Trophoblast cell (in vitro differentiated cells and primary cell): ENCODE measurements around the gene TNFRSF17.

ENCODE experiments used
- DNase-seq, 2 donors: peaks; one replicate each; pipeline ENCODE4 v3.0.0-alpha.2; 2016
- H2AFZ ChIP-seq: 2 replicates; pipeline ENCODE4 v1.6.1; 2013; ENCODE audit warnings: low read length, moderate library complexity, mild to moderate bottlenecking; ENCODE audit not compliant: insufficient read depth, poor library complexity
- H2AK5ac ChIP-seq: 2 replicates; pipeline ENCODE4 v1.6.1; 2013; ENCODE audit warnings: mild to moderate bottlenecking, low read length
- H2BK120ac ChIP-seq: 2 replicates; pipeline ENCODE4 v1.6.1; 2013; ENCODE audit warnings: low read length, mild to moderate bottlenecking, moderate library complexity; ENCODE audit not compliant: insufficient read depth, poor library complexity
- H2BK12ac ChIP-seq: 2 replicates; pipeline ENCODE4 v1.6.1; 2013; ENCODE audit warnings: mild to moderate bottlenecking, low read length, moderate library complexity
- H2BK5ac ChIP-seq: 2 replicates; pipeline ENCODE4 v1.6.1; 2013; ENCODE audit warnings: low read length, low read depth, moderate library complexity, mild to moderate bottlenecking; ENCODE audit not compliant: poor library complexity
- H3K14ac ChIP-seq: 2 replicates; pipeline ENCODE4 v1.6.1; 2013; ENCODE audit warnings: mild to moderate bottlenecking, low read length
- H3K18ac ChIP-seq: 2 replicates; pipeline ENCODE4 v1.6.1; 2013; ENCODE audit warnings: mild to moderate bottlenecking, low read length
- H3K23ac ChIP-seq: 2 replicates; pipeline ENCODE4 v1.6.1; 2013; ENCODE audit warnings: low read length
- H3K27ac ChIP-seq: 2 replicates; pipeline ENCODE4 v1.5.1; 2013; ENCODE audit warnings: low read depth, mild to moderate bottlenecking, inconsistent platforms, low read length, moderate library complexity
- H3K27me3 ChIP-seq: 2 replicates; pipeline ENCODE4 v1.6.1; 2013; ENCODE audit warnings: inconsistent platforms, mild to moderate bottlenecking, low read length, moderate library complexity; ENCODE audit not compliant: insufficient read depth
- H3K36me3 ChIP-seq, 2 experiments: 1 replicate in 1 of 2; 2 replicates in 1 of 2; pipeline ENCODE4 v1.6.1; 2013; ENCODE audit warnings: low read length in 2 of 2, mild to moderate bottlenecking in 2 of 2, moderate library complexity in 1 of 2; ENCODE audit not compliant: insufficient read depth in 2 of 2, control insufficient read depth in 1 of 2
- H3K4ac ChIP-seq: 2 replicates; pipeline ENCODE4 v1.6.1; 2013; ENCODE audit warnings: low read depth, mild to moderate bottlenecking, low read length, moderate library complexity
- H3K4me1 ChIP-seq, 2 experiments: 1 replicate in 1 of 2; 2 replicates in 1 of 2; pipeline ENCODE4 v1.6.1; 2013; ENCODE audit warnings: low read length in 2 of 2, mild to moderate bottlenecking in 2 of 2, moderate library complexity in 1 of 2; ENCODE audit not compliant: insufficient read depth in 2 of 2, control insufficient read depth in 1 of 2
- H3K4me2 ChIP-seq: 2 replicates; pipeline ENCODE4 v1.6.1; 2013; ENCODE audit warnings: inconsistent platforms, mild to moderate bottlenecking, low read length, moderate library complexity
- H3K4me3 ChIP-seq: 2 replicates; pipeline ENCODE4 v1.5.1; 2013; ENCODE audit warnings: mild to moderate bottlenecking, low read depth, low read length, inconsistent platforms
- H3K79me1 ChIP-seq: one replicate; pipeline ENCODE4 v1.6.1; 2013; ENCODE audit warnings: low read length
- H3K79me2 ChIP-seq: 2 replicates; pipeline ENCODE4 v1.6.1; 2013; ENCODE audit warnings: low read length, mild to moderate bottlenecking; ENCODE audit not compliant: control insufficient read depth, insufficient read depth, poor library complexity
- H3K9ac ChIP-seq: 2 replicates; pipeline ENCODE4 v1.6.1; 2013; ENCODE audit warnings: mild to moderate bottlenecking, low read length
- H3K9me3 ChIP-seq: 2 replicates; pipeline ENCODE4 v1.6.1; 2013; ENCODE audit warnings: low read depth, mild to moderate bottlenecking, control low read depth, inconsistent platforms, low read length; ENCODE audit not compliant: insufficient read depth
- H4K12ac ChIP-seq: 2 replicates; pipeline ENCODE4 v1.6.1; 2013; ENCODE audit warnings: low read depth, mild to moderate bottlenecking, low read length, moderate library complexity
- H4K8ac ChIP-seq: 2 replicates; pipeline ENCODE4 v1.6.1; 2013; ENCODE audit warnings: low read depth, mild to moderate bottlenecking, low read length, moderate library complexity
- H4K91ac ChIP-seq: one replicate; pipeline ENCODE4 v1.6.1; 2013; ENCODE audit warnings: low read depth, mild to moderate bottlenecking, low read length, moderate library complexity
- WGBS: extraction: QIAGEN DNeasy Blood & Tissue Kit; methylation state at CpG from one replicate; pipeline ENCODE4 v1.1.7; 2013; ENCODE audit warnings: missing lambda C conversion rate; ENCODE audit not compliant: insufficient read length, insufficient coverage; ENCODE audit errors: extremely low coverage; 5-methylcytosine and 5-hydroxymethylcytosine counted together

The TNFRSF17 gene

DNA sequence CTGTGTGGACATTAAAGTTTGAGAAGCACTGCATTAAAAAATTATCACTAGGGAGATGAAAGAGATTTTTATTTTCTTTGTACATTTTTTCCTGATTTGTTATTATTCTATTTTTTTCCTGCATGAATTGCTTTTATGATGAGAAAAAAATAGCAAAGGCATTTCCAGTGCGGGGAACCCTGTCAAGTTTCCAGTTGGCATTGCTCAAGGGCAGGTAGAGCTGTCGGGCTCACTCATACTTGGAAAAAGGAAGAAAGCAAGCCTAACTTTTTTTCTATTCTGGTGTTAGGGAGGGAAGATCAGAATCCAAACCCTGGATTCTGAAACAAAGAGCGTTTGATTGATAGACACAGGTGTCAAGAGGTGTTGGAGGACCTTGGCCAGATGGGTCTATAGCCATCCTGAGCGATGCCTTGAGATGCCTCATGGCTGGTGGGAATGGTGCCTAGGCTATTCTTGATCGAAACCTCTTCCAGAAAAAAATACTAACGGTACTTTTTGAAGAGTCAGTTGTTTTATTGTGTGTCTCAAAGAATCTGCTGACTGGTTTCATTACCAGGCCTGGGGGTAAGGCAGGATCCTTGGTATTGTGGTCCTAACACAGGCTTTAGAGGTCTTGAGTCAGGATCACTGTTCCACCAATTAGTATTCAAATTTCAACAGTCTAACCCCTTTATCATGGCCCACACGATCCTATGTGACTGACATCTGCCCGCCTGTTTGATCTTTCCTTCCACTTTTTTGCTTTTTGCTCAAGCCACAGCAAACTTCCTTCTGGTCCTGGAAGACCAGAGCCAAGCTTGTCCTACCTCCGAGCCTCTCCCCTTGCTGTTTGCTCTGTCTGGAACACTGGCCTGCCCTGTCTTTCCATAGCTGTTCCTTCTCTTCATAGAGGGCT, 31.7 kb downstream of the TNFRSF17 start:
- Histone ChIP-seq H3K4ac (no peak overlapping the region), H2BK5ac (no peak overlapping the region), H2BK120ac (no peak overlapping the region), H2AK5ac (no peak overlapping the region), H3K79me1 (no peaks in the 10 kb centered on the region), H3K27me3 (no peaks in the 10 kb centered on the region), H3K4me2 (no peak overlapping the region), H4K12ac (no peak overlapping the region), H3K79me2 (no peaks in the 10 kb centered on the region), H4K8ac (no peak overlapping the region), H2AFZ (no peak overlapping the region), H3K18ac (no peak overlapping the region), H2BK12ac (no peak overlapping the region), H3K36me3 (no peaks in the 10 kb centered on the region), H3K14ac (no peak overlapping the region), H3K9ac (no peak overlapping the region), H3K23ac (no peak overlapping the region), H3K4me3 (no peak overlapping the region), H3K27ac (no peak overlapping the region), H3K4me1 (peaks cover 2 to 6% of the 10 kb centered on the region in 2 experiments), H3K9me3 (no peaks in the 10 kb centered on the region), H4K91ac (no peak overlapping the region)
- DNase-seq: no peak
- no CpG with 5 or more reads among the region's 9 CpGs for WGBS

DNA sequence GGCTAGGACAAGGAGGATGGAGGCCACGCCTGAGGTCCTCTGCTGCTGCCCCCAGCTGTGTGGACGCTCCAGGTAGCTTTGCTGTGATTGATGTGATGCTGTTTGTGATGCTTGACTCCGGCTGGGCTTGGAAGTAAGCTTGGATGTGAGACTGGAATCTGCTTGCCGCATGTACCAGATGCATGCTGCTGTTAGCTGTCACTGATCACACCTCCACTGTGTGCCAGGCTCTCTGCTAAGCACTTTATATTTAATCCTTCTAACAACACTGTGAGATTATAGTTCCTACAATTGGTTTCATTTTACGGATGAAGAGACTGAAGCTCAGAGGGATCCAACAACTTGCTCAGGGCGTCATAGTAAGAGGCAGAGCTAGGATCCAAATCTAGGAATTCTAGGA, 35.0 kb downstream of the TNFRSF17 start:
- H2BK120ac ChIP-seq: no peak overlapping the region
- H3K27ac ChIP-seq: no peak overlapping the region
- no peak overlapping the region for H4K8ac ChIP-seq
- H2AFZ ChIP-seq: no peak overlapping the region
- no peak overlapping the region for H2BK5ac ChIP-seq
- H3K14ac ChIP-seq: no peak overlapping the region
- DNase-seq: no peak
- no peak overlapping the region for H3K4me3 ChIP-seq
- peaks cover 0 to 2% of the 10 kb centered on the region in 2 experiments for H3K4me1 ChIP-seq
- no peaks in the 10 kb centered on the region for H3K9me3 ChIP-seq
- no peaks in the 10 kb centered on the region for H3K79me2 ChIP-seq
- H3K18ac ChIP-seq: no peak overlapping the region
- no peak overlapping the region for H3K23ac ChIP-seq
- H3K4me2 ChIP-seq: no peak overlapping the region
- H3K27me3 ChIP-seq: no peaks in the 10 kb centered on the region
- WGBS: no CpG with 5 or more reads among the region's 6 CpGs
- no peaks in the 10 kb centered on the region for H3K36me3 ChIP-seq
- H3K79me1 ChIP-seq: no peaks in the 10 kb centered on the region
- no peak overlapping the region for H4K91ac ChIP-seq
- no peak overlapping the region for H2AK5ac ChIP-seq
- H4K12ac ChIP-seq: no peak overlapping the region
- no peak overlapping the region for H3K9ac ChIP-seq
- no peak overlapping the region for H2BK12ac ChIP-seq
- no peak overlapping the region for H3K4ac ChIP-seq

DNA sequence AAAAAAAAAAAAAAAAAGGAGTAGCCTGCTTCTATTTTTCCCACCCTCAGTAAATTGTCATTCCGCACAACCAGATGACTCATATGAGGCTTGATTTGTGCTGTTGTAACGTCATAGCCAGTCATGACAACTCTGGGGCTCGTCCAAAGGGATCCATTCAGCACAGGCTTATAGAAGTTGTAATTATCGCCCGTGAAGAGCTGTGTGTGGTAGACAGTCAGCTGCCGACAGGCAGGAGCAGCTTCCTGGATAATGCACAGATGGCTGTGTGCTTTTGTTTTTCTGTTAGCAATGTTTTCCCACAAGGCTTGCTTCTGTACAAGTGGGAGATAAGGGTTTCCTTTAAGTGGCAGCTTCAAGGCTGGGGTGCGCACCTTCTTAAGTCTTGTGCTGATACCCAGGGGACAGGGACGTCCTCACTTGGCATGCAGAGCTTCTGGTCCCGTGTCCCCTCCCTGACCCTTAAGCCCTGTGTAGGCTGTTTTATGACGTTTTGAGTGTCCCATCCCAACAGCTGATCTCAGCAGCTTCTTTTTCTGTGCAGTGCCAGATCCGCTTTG, 37.5 kb downstream of the TNFRSF17 start:
- DNase-seq: peak in 1 of 2 donors; percentile 42
- H2BK12ac ChIP-seq: no peak overlapping the region
- H2BK5ac ChIP-seq: no peak overlapping the region
- H3K4me3 ChIP-seq: no peak overlapping the region
- no peak overlapping the region for H4K91ac ChIP-seq
- H3K23ac ChIP-seq: no peak overlapping the region
- no peak overlapping the region for H3K14ac ChIP-seq
- no peak overlapping the region for H2AK5ac ChIP-seq
- no peaks in the 10 kb centered on the region for H3K79me2 ChIP-seq
- no peak overlapping the region for H3K9ac ChIP-seq
- no peak overlapping the region for H2BK120ac ChIP-seq
- H3K27me3 ChIP-seq: no peaks in the 10 kb centered on the region
- H3K79me1 ChIP-seq: no peaks in the 10 kb centered on the region
- no peak overlapping the region for H3K27ac ChIP-seq
- no peak overlapping the region for H3K4ac ChIP-seq
- whole genome bisulfite sequencing: no CpG with 5 or more reads among the region's 11 CpGs
- H3K9me3 ChIP-seq: no peaks in the 10 kb centered on the region
- H4K8ac ChIP-seq: no peak overlapping the region
- peaks cover 0 to 2% of the 10 kb centered on the region in 2 experiments for H3K4me1 ChIP-seq
- H3K4me2 ChIP-seq: no peak overlapping the region
- peaks cover 0 to 1% of the 10 kb centered on the region in 2 experiments for H3K36me3 ChIP-seq
- no peak overlapping the region for H3K18ac ChIP-seq
- H4K12ac ChIP-seq: no peak overlapping the region
- H2AFZ ChIP-seq: no peak overlapping the region

DNA sequence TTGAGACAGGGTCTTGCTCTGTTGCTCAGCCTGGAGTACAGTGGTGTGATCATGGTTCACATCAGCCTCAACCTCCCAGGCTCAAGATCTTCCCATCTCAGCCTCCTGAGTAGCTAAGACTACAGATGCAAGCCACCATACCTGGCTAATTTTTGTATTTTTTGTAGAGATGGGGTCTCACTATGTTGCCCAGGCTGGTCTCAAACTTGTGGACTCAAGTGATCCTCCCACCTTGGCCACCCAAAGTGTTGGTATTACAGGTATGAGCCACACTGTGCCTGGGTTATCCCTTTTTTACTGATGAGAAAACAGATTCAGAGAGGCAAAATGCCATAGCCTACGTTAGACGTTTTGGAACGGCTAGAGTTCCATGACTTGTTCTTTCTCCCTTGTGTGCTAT, 41.6 kb downstream of the TNFRSF17 start:
- Histone ChIP-seq H4K91ac (no peak overlapping the region), H2BK12ac (no peak overlapping the region), H3K4me1 (peaks cover 0 to 2% of the 10 kb centered on the region in 2 experiments), H3K18ac (no peak overlapping the region), H3K27ac (no peak overlapping the region), H3K36me3 (peaks cover 0 to 2% of the 10 kb centered on the region in 2 experiments), H2BK5ac (no peak overlapping the region), H3K27me3 (no peaks in the 10 kb centered on the region), H2BK120ac (no peak overlapping the region), H3K79me2 (no peaks in the 10 kb centered on the region), H4K8ac (no peak overlapping the region), H2AK5ac (no peak overlapping the region), H3K23ac (no peak overlapping the region), H3K4me2 (no peak overlapping the region), H4K12ac (no peak overlapping the region), H3K9me3 (no peaks in the 10 kb centered on the region), H3K79me1 (no peaks in the 10 kb centered on the region), H2AFZ (no peak overlapping the region), H3K9ac (no peak overlapping the region), H3K4me3 (no peak overlapping the region), H3K4ac (no peak overlapping the region), H3K14ac (no peak overlapping the region)
- DNase-seq: no peak
- WGBS: no CpG with 5 or more reads among the region's 3 CpGs
